Endodermal cell (in vitro differentiated cells): ENCODE data around the gene GTF2H1. TPM values are rescaled to one million over a fixed set of nuclear protein-coding genes. Genes with fewer than 3 reads are reported as not detected.
A peak's percentile ranks its signal among the peaks of the same experiment; 100 is the strongest.

Experiments used
- DNase-seq: peaks from one replicate; pipeline ENCODE4 v3.0.0-alpha.2; 2017
- H3K27ac ChIP-seq: 2 replicates; pipeline ENCODE4 v1.5.1; 2013; ENCODE audit warnings: mild to moderate bottlenecking, low read depth, low read length, moderate library complexity
- H3K27me3 ChIP-seq: 2 replicates; pipeline ENCODE4 v1.6.1; 2013; ENCODE audit warnings: mild to moderate bottlenecking, low read length, moderate library complexity; ENCODE audit not compliant: insufficient read depth, control insufficient read depth, poor library complexity, severe bottlenecking
- H3K36me3 ChIP-seq: 2 replicates; pipeline ENCODE4 v1.7.0; 2013; ENCODE audit warnings: mild to moderate bottlenecking, low read length, moderate library complexity; ENCODE audit not compliant: control insufficient read depth, insufficient read depth
- H3K4me1 ChIP-seq: one replicate; pipeline ENCODE4 v1.7.0; 2013; ENCODE audit warnings: low read length; ENCODE audit not compliant: control insufficient read depth, insufficient read depth
- H3K4me3 ChIP-seq: 2 replicates; pipeline ENCODE4 v1.5.1; 2013; ENCODE audit warnings: mild to moderate bottlenecking, low read length, moderate library complexity
- H3K9ac ChIP-seq: 2 replicates; pipeline ENCODE4 v1.6.1; 2013; ENCODE audit warnings: mild to moderate bottlenecking, low read length, moderate library complexity; ENCODE audit not compliant: poor library complexity, severe bottlenecking; ENCODE audit errors: extremely low read depth
- H3K9me3 ChIP-seq: 2 replicates; pipeline ENCODE4 v1.6.1; 2013; ENCODE audit warnings: mild to moderate bottlenecking, low read length, moderate library complexity; ENCODE audit not compliant: control insufficient read depth
- H3K27ac Mint-ChIP-seq: 2 replicates; pipeline ENCODE4 v1.8.0; 2020; ENCODE audit warnings: mixed read lengths
- H3K27me3 Mint-ChIP-seq: 2 replicates; pipeline ENCODE4 v1.8.0; 2021; ENCODE audit warnings: mild to moderate bottlenecking, mixed read lengths; ENCODE audit not compliant: insufficient read depth
- H3K36me3 Mint-ChIP-seq: 2 replicates; pipeline ENCODE4 v1.8.0; 2020; ENCODE audit warnings: low read depth, mixed read lengths
- H3K4me1 Mint-ChIP-seq: 2 replicates; pipeline ENCODE4 v1.8.0; 2020; ENCODE audit warnings: mixed read lengths
- H3K4me3 Mint-ChIP-seq: 2 replicates; pipeline ENCODE4 v1.8.0; 2020; ENCODE audit warnings: mild to moderate bottlenecking, moderate library complexity, mixed read lengths
- H3K9me3 Mint-ChIP-seq: 2 replicates; pipeline ENCODE4 v1.8.0; 2020; ENCODE audit warnings: mild to moderate bottlenecking, mixed read lengths
- whole genome bisulfite sequencing, 2 experiments: methylation state at CpG; one replicate each; pipeline versions ENCODE4 v1.1.5 to v1.1.7; 2013; ENCODE audit warnings: missing lambda C conversion rate in 2 of 2, mixed read lengths in 1 of 2; ENCODE audit not compliant: insufficient coverage in 1 of 2, insufficient read length in 1 of 2; 5-methylcytosine and 5-hydroxymethylcytosine counted together
- total RNA-seq, 2 donors: library from RNA; stranded (reverse); fragmentation: NEBNext Ultra II Directional in 1 of 2; extraction: Animal tissue kit (Norgen Biotek cat#: 25700) in 1 of 2; gene quantifications; 2 replicates in 1 of 2; 3 replicates in 1 of 2; pipeline ENCODE4 v1.2.1, GENCODE V29; 2021
- TF ChIP-seq, protein P1 (sequence below): fragments of 200-600 bp; sonication (generic); conservative IDR thresholded peaks from 2 replicates; pipeline ENCODE4 v1.5.0; 2021; ENCODE audit warnings: antibody characterized with exemption, mild to moderate bottlenecking

Gene GTF2H1
- total RNA-seq, 2 donors from 2014 or later = 25.7 to 31.5 TPM

DNA sequence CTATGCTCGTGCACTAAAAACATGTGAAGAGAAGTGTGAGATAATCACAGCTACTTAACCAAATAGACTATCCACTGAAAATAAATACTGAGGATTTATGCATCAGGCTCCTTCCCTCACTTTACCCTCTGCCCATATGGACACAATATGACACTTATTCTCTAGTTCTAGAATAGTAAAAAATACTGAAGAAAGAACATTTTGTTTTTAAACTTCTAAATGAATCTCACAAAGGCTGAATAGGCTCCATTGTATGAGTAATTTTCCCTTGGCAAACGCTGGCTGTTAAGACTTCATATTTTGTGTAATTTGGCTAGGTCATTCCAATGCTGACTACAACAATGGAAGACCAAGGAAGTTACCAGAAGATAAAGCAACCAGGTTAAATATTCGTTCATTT is 10.4 kb upstream of the GTF2H1 start:
- no peaks in the 10 kb centered on the region for H3K9me3 ChIP-seq
- no peak overlapping the region for H3K4me3 ChIP-seq
- no peak overlapping the region for H3K27ac ChIP-seq
- TF ChIP-seq, protein P1, sequence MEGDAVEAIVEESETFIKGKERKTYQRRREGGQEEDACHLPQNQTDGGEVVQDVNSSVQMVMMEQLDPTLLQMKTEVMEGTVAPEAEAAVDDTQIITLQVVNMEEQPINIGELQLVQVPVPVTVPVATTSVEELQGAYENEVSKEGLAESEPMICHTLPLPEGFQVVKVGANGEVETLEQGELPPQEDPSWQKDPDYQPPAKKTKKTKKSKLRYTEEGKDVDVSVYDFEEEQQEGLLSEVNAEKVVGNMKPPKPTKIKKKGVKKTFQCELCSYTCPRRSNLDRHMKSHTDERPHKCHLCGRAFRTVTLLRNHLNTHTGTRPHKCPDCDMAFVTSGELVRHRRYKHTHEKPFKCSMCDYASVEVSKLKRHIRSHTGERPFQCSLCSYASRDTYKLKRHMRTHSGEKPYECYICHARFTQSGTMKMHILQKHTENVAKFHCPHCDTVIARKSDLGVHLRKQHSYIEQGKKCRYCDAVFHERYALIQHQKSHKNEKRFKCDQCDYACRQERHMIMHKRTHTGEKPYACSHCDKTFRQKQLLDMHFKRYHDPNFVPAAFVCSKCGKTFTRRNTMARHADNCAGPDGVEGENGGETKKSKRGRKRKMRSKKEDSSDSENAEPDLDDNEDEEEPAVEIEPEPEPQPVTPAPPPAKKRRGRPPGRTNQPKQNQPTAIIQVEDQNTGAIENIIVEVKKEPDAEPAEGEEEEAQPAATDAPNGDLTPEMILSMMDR = no peak
- WGBS, 2 experiments = 95 to 100% methylated on average over 2 to 3 of the region's 3 CpGs
- no peaks in the 10 kb centered on the region for H3K27me3 ChIP-seq
- H3K36me3 ChIP-seq = peaks cover 62% of the 10 kb centered on the region
- Mint-ChIP-seq H3K9me3 (no peaks in the 10 kb centered on the region), H3K4me3 (no peak overlapping the region), H3K4me1 (peaks cover 22% of the 10 kb centered on the region), H3K27me3 (no peaks in the 10 kb centered on the region), H3K36me3 (peaks cover 51% of the 10 kb centered on the region), H3K27ac (peak overlapping the region; percentile 7)
- no peak overlapping the region for H3K9ac ChIP-seq
- DNase-seq = no peak
- H3K4me1 ChIP-seq = no peaks in the 10 kb centered on the region

DNA sequence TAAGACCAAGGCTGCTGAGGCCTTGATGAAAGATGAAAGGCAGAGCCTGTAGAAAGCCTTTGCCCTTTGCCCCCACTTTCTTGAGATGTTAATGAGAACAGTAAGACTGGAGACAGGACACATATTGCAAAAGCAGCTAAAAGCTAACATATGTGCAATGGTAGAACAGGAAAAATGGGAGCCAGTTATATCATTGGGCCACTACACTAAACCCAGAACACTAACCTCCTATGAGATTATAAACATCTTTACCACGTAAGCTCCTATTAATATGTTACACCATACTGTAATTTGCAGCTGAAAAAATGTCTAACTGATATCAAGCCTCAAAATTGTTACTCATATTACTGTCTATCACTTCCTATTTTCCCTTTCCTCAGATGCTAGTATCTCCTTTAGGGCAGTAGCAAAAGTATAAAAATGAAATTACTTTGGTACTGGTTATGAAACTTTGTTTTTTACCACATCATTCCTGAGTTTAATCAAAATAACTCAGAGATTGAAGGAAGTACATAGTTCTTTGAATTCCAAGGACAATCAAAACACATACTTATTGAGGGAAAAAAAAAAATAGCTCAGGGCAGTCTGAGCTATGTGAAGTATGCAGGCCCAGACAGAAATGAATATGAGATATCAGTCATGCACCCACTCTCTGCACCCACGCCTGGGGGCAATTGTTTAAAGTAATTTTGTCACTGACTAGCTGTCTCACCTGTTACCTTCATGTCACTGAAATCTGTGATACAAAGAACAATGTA is 9.5 kb upstream of the GTF2H1 start:
- WGBS, 2 experiments = 86 to 89% methylated on average over 2 of the region's 2 CpGs
- peaks cover 26% of the 10 kb centered on the region for H3K4me1 Mint-ChIP-seq
- Histone ChIP-seq H3K27me3 (no peaks in the 10 kb centered on the region), H3K9ac (no peak overlapping the region), H3K9me3 (no peaks in the 10 kb centered on the region), H3K27ac (peak overlapping the region; percentile 25), H3K36me3 (peaks cover 54% of the 10 kb centered on the region), H3K4me3 (no peak overlapping the region), H3K4me1 (no peaks in the 10 kb centered on the region)
- no peaks in the 10 kb centered on the region for H3K9me3 Mint-ChIP-seq
- no peak for DNase-seq
- H3K27ac Mint-ChIP-seq = no peak overlapping the region
- no peak overlapping the region for H3K4me3 Mint-ChIP-seq
- no peaks in the 10 kb centered on the region for H3K27me3 Mint-ChIP-seq
- peaks cover 51% of the 10 kb centered on the region for H3K36me3 Mint-ChIP-seq
- TF ChIP-seq, protein P1 = no peak

DNA sequence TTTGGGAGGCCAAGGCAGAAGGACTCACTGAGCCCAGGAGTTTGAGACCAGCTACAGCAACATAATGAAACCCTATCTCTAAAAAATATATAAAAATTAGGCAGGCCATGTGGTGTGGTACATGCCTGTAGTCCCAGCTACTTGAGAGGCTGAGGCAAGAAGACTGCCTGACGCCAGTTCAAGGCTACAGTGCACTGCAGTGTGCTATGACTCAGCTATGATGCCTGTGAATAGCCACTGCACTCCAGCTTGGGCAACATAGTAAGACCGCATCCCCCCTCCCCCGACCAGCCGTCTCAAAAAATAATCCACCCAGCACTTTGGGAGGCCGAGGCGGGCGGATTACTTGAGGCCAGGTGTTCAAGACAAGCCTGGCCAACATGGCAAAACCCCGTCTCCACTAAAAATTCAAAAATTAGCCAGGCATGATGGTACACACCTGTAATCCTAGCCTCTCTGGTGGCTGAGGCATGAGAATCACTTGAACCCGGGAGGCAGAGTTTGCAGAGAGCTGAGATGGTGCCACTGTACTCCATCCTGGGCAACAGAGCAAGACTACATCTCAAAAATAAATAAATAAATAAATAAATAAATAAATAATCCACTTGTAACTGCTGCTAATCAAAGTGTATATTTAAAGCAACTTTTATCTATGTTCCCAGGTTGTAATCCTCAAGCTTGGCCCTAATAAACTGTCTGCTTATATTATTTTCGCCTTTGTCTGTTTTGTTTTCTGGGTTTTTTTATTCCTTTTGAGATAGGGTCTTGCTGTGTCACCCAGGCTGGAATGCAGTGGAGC is 8.2 kb upstream of the GTF2H1 start:
- H3K4me1 ChIP-seq = no peaks in the 10 kb centered on the region
- H3K9ac ChIP-seq = no peak overlapping the region
- Mint-ChIP-seq H3K4me1 (peaks cover 38% of the 10 kb centered on the region), H3K27ac (peak overlapping the region; percentile 79), H3K4me3 (no peak overlapping the region), H3K36me3 (peaks cover 40% of the 10 kb centered on the region), H3K27me3 (no peaks in the 10 kb centered on the region), H3K9me3 (no peaks in the 10 kb centered on the region)
- H3K36me3 ChIP-seq = peaks cover 40% of the 10 kb centered on the region
- no peak overlapping the region for H3K4me3 ChIP-seq
- DNase-seq = peak; percentile 49
- no peaks in the 10 kb centered on the region for H3K27me3 ChIP-seq
- H3K9me3 ChIP-seq = no peaks in the 10 kb centered on the region
- no peak overlapping the region for H3K27ac ChIP-seq
- WGBS, 2 experiments = 76 to 77% methylated on average over 5 to 10 of the region's 10 CpGs
- TF ChIP-seq, protein P1 = no peak
